ENCODE data around the gene GAL.

- TF ChIP-seq CTCF (IDR thresholded peaks at IDR 0.05 in 4 of 5, conservative IDR thresholded peaks at IDR 0.05 in 1 of 5) (no peak), POLR2A (IDR thresholded peaks at IDR 0.05) (no peak)
Observed at GRCh38 chr11:68652683-68653156, 31.6 kb upstream of the GAL start.
